Measurements from ENCODE around the gene ITIH3.

ITIH3 gene

GRCh38 chr3:52779837-52780585 lies 14.6 kb upstream of the ITIH3 start:
- no peak for DNase-seq (ENCODE audit: low spot score)

- no peak for DNase-seq (ENCODE audit: low spot score)
Observed at GRCh38 chr3:52781741-52782140, 12.9 kb upstream of the ITIH3 start.

GRCh38 chr3:52782412-52783210 lies 12.0 kb upstream of the ITIH3 start:
- no peak for DNase-seq (ENCODE audit: low spot score)

GRCh38 chr3:52783211-52783555 lies 11.4 kb upstream of the ITIH3 start:
- no peak for DNase-seq (ENCODE audit: low spot score)

GRCh38 chr3:52784021-52784621 lies 10.5 kb upstream of the ITIH3 start:
- DNase-seq (ENCODE audit: low spot score): no peak

GRCh38 chr3:52784931-52785590 lies 9.5 kb upstream of the ITIH3 start:
- no peak for DNase-seq (ENCODE audit: low spot score)

- no peak for DNase-seq (ENCODE audit: low spot score)
Observed at GRCh38 chr3:52786330-52787215, 8.0 kb upstream of the ITIH3 start.

GRCh38 chr3:52787246-52787645 lies 7.3 kb upstream of the ITIH3 start:
- no peak for DNase-seq (ENCODE audit: low spot score)

GRCh38 chr3:52787672-52788625 lies 6.6 kb upstream of the ITIH3 start:
- no peak for DNase-seq (ENCODE audit: low spot score)

GRCh38 chr3:52788890-52789745 lies 5.5 kb upstream of the ITIH3 start:
- DNase-seq (ENCODE audit: low spot score): no peak

- DNase-seq (ENCODE audit: low spot score): no peak
Observed at GRCh38 chr3:52789746-52790040, 4.9 kb upstream of the ITIH3 start.

- no peak for DNase-seq (ENCODE audit: low spot score)
Observed at GRCh38 chr3:52790337-52790736, 4.3 kb upstream of the ITIH3 start.

- DNase-seq (ENCODE audit: low spot score): no peak
Observed at GRCh38 chr3:52790741-52791140, 3.9 kb upstream of the ITIH3 start.

GRCh38 chr3:52791366-52791765 lies 3.2 kb upstream of the ITIH3 start:
- no peak for DNase-seq (ENCODE audit: low spot score)

GRCh38 chr3:52791928-52792327 lies 2.7 kb upstream of the ITIH3 start:
- no peak for DNase-seq (ENCODE audit: low spot score)

GRCh38 chr3:52792413-52792812 lies 2.2 kb upstream of the ITIH3 start:
- DNase-seq (ENCODE audit: low spot score): no peak

- no peak for DNase-seq (ENCODE audit: low spot score)
Observed at GRCh38 chr3:52792961-52793695, 1.5 kb upstream of the ITIH3 start.

- DNase-seq (ENCODE audit: low spot score): no peak
Observed at GRCh38 chr3:52793702-52794611, 639 bp upstream of the ITIH3 start.

Data from CD4-positive, alpha-beta T cell treated with Interleukin-6 at 100 ng/mL for 8 hours (primary cell).